ENCODE results near the gene THEM5. TPM values are rescaled to one million over a fixed set of nuclear protein-coding genes. Genes with fewer than 3 reads are reported as not detected.

The THEM5 gene
- polyA plus RNA-seq, 3 donors = not detected

DNA sequence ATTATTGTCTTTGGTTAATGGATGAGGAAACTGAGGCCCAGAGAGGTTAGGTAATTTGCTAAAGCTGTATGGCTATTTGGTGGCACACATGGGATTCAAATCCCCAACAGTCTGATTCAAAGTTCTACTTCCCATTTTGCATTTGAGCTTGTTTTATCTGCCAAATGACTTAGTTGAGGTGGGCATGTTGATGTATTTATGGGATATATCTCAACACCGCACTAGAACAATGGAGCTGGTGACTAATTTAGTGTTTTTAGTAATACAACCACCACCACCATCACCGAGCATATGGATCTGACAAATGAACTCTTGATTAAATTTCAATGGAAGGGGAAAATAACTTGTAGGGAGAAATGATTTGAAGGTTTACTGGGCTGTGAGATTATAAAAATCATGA, 29.0 kb upstream of the THEM5 start:
- H4K20me1 ChIP-seq (ENCODE audit: insufficient read depth, low read length) = no peaks in the 10 kb centered on the region
- TF ChIP-seq CTCF (IDR thresholded peaks at IDR 0.05) = no peak
- H3K27ac ChIP-seq (ENCODE audit: low read depth in 1 of 2, low read length in 2 of 2) = no peak overlapping the region
- no peak overlapping the region for H3K4me3 ChIP-seq (replicated peaks in 1 of 3; ENCODE audit: low read depth in 2 of 3, low read length in 3 of 3)
- WGBS (ENCODE audit: insufficient coverage) = no CpG with 5 or more reads among the region's 2 CpGs
- no peaks in the 10 kb centered on the region for H3K9me3 ChIP-seq (replicated peaks in 1 of 2; ENCODE audit: control insufficient read depth in 1 of 2, insufficient read depth in 1 of 2, low read length in 2 of 2)
- Mint-ChIP-seq H3K9me3 (peaks cover 0 to 9% (median 4%) of the 10 kb centered on the region in 7 donors), H3K4me3 (no peak overlapping the region), H3K36me3 (no peaks in the 10 kb centered on the region), H3K27ac (no peak overlapping the region), H3K27me3 (ENCODE audit: low read depth in 3 of 3) (peaks cover 0 to 1% (median 0%) of the 10 kb centered on the region in 3 donors), H3K4me1 (peaks cover 2% of the 10 kb centered on the region)
- H3K4me1 ChIP-seq (ENCODE audit: control insufficient read depth in 1 of 2, insufficient read depth in 2 of 2, low read length in 2 of 2) = no peaks in the 10 kb centered on the region
- H3K36me3 ChIP-seq (replicated peaks in 1 of 2; ENCODE audit: control insufficient read depth in 1 of 2, insufficient read depth in 2 of 2, low read length in 2 of 2) = no peaks in the 10 kb centered on the region
- H3K4me2 ChIP-seq (replicated peaks; ENCODE audit: extremely low read depth, low read length, poor library complexity, severe bottlenecking) = no peak overlapping the region
- H3K27me3 ChIP-seq (ENCODE audit: control insufficient read depth in 2 of 2, insufficient read depth in 2 of 2, low read length in 2 of 2) = no peaks in the 10 kb centered on the region
- no peak overlapping the region for H2AFZ ChIP-seq (ENCODE audit: insufficient read depth, low read depth, low read length, poor library complexity, severe bottlenecking)
- no peaks in the 10 kb centered on the region for H3K79me2 ChIP-seq (ENCODE audit: insufficient read depth, low read length)
- intact Hi-C loops (cut with micrococcal nuclease) = no loop called here
- no peak overlapping the region for H3K9ac ChIP-seq (ENCODE audit: insufficient read depth, low read length, poor library complexity, severe bottlenecking)
- DNase-seq = no peak

- H3K36me3 ChIP-seq (replicated peaks in 1 of 2; ENCODE audit: control insufficient read depth in 1 of 2, insufficient read depth in 2 of 2, low read length in 2 of 2) = no peaks in the 10 kb centered on the region
- H3K27me3 ChIP-seq (ENCODE audit: control insufficient read depth in 2 of 2, insufficient read depth in 2 of 2, low read length in 2 of 2) = no peaks in the 10 kb centered on the region
- H3K4me3 ChIP-seq (replicated peaks in 1 of 3; ENCODE audit: low read depth in 2 of 3, low read length in 3 of 3) = no peak overlapping the region
- no peak overlapping the region for H3K27ac ChIP-seq (ENCODE audit: low read depth in 1 of 2, low read length in 2 of 2)
- H2AFZ ChIP-seq (ENCODE audit: insufficient read depth, low read depth, low read length, poor library complexity, severe bottlenecking) = no peak overlapping the region
- intact Hi-C loops (cut with micrococcal nuclease) = no loop called here
- peaks cover 0 to 9% (median 3%) of the 10 kb centered on the region in 7 donors for H3K9me3 Mint-ChIP-seq
- WGBS (ENCODE audit: insufficient coverage) = no CpG with 5 or more reads among the region's 2 CpGs
- H3K9me3 ChIP-seq (replicated peaks in 1 of 2; ENCODE audit: control insufficient read depth in 1 of 2, insufficient read depth in 1 of 2, low read length in 2 of 2) = no peaks in the 10 kb centered on the region
- H3K4me3 Mint-ChIP-seq = no peak overlapping the region
- no peak for DNase-seq
- no peak overlapping the region for H3K4me2 ChIP-seq (replicated peaks; ENCODE audit: extremely low read depth, low read length, poor library complexity, severe bottlenecking)
- H3K4me1 Mint-ChIP-seq = peaks cover 2% of the 10 kb centered on the region
- TF ChIP-seq CTCF (IDR thresholded peaks at IDR 0.05) = no peak
- peaks cover 0 to 1% (median 0%) of the 10 kb centered on the region in 3 donors for H3K27me3 Mint-ChIP-seq (ENCODE audit: low read depth in 3 of 3)
- H3K79me2 ChIP-seq (ENCODE audit: insufficient read depth, low read length) = no peaks in the 10 kb centered on the region
- no peaks in the 10 kb centered on the region for H4K20me1 ChIP-seq (ENCODE audit: insufficient read depth, low read length)
- H3K27ac Mint-ChIP-seq = peak overlapping the region in 1 of 7 donors; percentile 58
- peaks cover 2 to 3% of the 10 kb centered on the region in 2 donors for H3K36me3 Mint-ChIP-seq
- H3K9ac ChIP-seq (ENCODE audit: insufficient read depth, low read length, poor library complexity, severe bottlenecking) = no peak overlapping the region
- no peaks in the 10 kb centered on the region for H3K4me1 ChIP-seq (ENCODE audit: control insufficient read depth in 1 of 2, insufficient read depth in 2 of 2, low read length in 2 of 2)
Measured at GRCh38 chr1:151881479-151881878, 28.0 kb upstream of the THEM5 start.
